Bronchial smooth muscle cell (primary cell): Measurements from ENCODE around the gene LY6G6F. TPM values are rescaled to one million over a fixed set of nuclear protein-coding genes. Genes with fewer than 3 reads are reported as not detected.

Source experiments
- total RNA-seq: library from RNA; depleted of rRNA; stranded (reverse); fragments of >200 nt; gene quantifications from 2 replicates; pipeline ENCODE4 v1.2.1, GENCODE V29; 2014

Gene LY6G6F
- total RNA-seq = not detected in 2 replicates

GRCh38 chr6:31706599-31706998 is at the start of gene LY6G6F:
LY6G6F (plus strand) TSS chr6:31706866; CDS start chr6:31706907, 41 bp downstream.

GRCh38 chr6:31660381-31661261 is 46.0 kb upstream of the LY6G6F start, which contains the start of gene C6orf47:
C6orf47 (minus strand) TSS chr6:31660778; CDS start chr6:31659947, 831 bp downstream.

GRCh38 chr6:31664790-31665500 is 41.7 kb upstream of the LY6G6F start, which contains the start of gene GPANK1:
GPANK1 (minus strand) TSS chr6:31664997; CDS start chr6:31664478, 519 bp downstream.

GRCh38 chr6:31665501-31666336 is 40.9 kb upstream of the LY6G6F start, which contains the start of gene CSNK2B:
CSNK2B (plus strand) TSS chr6:31666080; CDS start chr6:31666832, 752 bp downstream.

GRCh38 chr6:31669676-31670075 is 37.0 kb upstream of the LY6G6F start, which contains the start of gene LY6G5B:
LY6G5B (plus strand) TSS chr6:31669976; CDS start chr6:31670951, 975 bp downstream.

GRCh38 chr6:31680226-31681134 is 26.2 kb upstream of the LY6G6F start, which contains the start of gene LY6G5C:
LY6G5C (minus strand) TSS chr6:31681067; CDS start chr6:31680373, 694 bp downstream.

GRCh38 chr6:31702819-31703716 is 3.6 kb upstream of the LY6G6F start, which contains the start of gene ABHD16A:
ABHD16A (minus strand) TSS chr6:31703324; CDS start chr6:31703281, 43 bp downstream.

GRCh38 chr6:31715022-31715958 is 8.6 kb downstream of the LY6G6F start, which contains the start of gene LY6G6D:
LY6G6D (plus strand) TSS chr6:31715348; CDS start chr6:31715356, 8 bp downstream.

GRCh38 chr6:31721351-31722020 is 14.8 kb downstream of the LY6G6F start, which contains the start of gene LY6G6C:
LY6G6C (minus strand) TSS chr6:31721746; CDS start chr6:31721679, 67 bp downstream.

GRCh38 chr6:31723245-31723979 is 16.7 kb downstream of the LY6G6F start, which contains the start of gene MPIG6B:
MPIG6B (plus strand) TSS chr6:31723373; CDS start chr6:31723384, 11 bp downstream.

GRCh38 chr6:31728767-31729514 is 22.3 kb downstream of the LY6G6F start, which contains the start of gene DDAH2:
DDAH2 (minus strand) TSS chr6:31729299; CDS start chr6:31729161, 138 bp downstream.

GRCh38 chr6:31736021-31736767 is 29.5 kb downstream of the LY6G6F start, which contains the start of gene CLIC1:
CLIC1 (minus strand) TSS chr6:31736530; CDS start chr6:31736300, 230 bp downstream.

GRCh38 chr6:31739639-31740396 is 33.2 kb downstream of the LY6G6F start, which contains the start of gene MSH5:
MSH5 (plus strand) TSS chr6:31740005; CDS start chr6:31740467, 462 bp downstream.

